Bronchial epithelial cell (primary cell): ENCODE measurements around the gene SUN1. TPM values are rescaled to one million over a fixed set of nuclear protein-coding genes. Genes with fewer than 3 reads are reported as not detected.

Source experiments
- DNase-seq: peaks from one replicate; pipeline ENCODE4 v3.0.0-alpha.2; 2010; ENCODE audit warnings: low read depth
- FAIRE-seq: peaks from 2 replicates; lab custom pipeline; 2011; peaks lifted over from hg19 to GRCh38; lab: Jason Lieb, UNC
- H3K27me3 ChIP-seq: 2 replicates; pipeline ENCODE4 v1.5.1; 2011; ENCODE audit warnings: low read length; ENCODE audit not compliant: control insufficient read depth, insufficient read depth
- H3K36me3 ChIP-seq: 2 replicates; pipeline ENCODE4 v1.5.1; 2011; ENCODE audit warnings: low read length; ENCODE audit not compliant: control insufficient read depth, insufficient read depth
- H3K4me3 ChIP-seq: 2 replicates; pipeline ENCODE4 v1.5.1; 2011; ENCODE audit warnings: mild to moderate bottlenecking, low read depth, low read length, control low read depth
- CTCF ChIP-seq: IDR thresholded peaks from 2 replicates; pipeline ENCODE4 v1.5.1; 2011; ENCODE audit warnings: mild to moderate bottlenecking, moderate library complexity, low read length, control low read depth, inconsistent platforms; ENCODE audit not compliant: insufficient read depth, severe bottlenecking
- total RNA-seq: library from RNA; depleted of rRNA; stranded (reverse); fragments of >200 nt; gene quantifications from 2 replicates; pipeline ENCODE4 v1.2.1, GENCODE V29; 2014

Gene SUN1
- total RNA-seq, 1 donor from 2014 or later, result 176 TPM

GRCh38 chr7:880450-880849 lies 48.2 kb downstream of the SUN1 start:
- Histone ChIP-seq H3K4me3 (no peak overlapping the region), H3K36me3 (peaks cover 7% of the 10 kb centered on the region), H3K27me3 (no peaks in the 10 kb centered on the region)
- FAIRE-seq, result no peak
- no peak for TF ChIP-seq CTCF
- no peak for DNase-seq

DNA sequence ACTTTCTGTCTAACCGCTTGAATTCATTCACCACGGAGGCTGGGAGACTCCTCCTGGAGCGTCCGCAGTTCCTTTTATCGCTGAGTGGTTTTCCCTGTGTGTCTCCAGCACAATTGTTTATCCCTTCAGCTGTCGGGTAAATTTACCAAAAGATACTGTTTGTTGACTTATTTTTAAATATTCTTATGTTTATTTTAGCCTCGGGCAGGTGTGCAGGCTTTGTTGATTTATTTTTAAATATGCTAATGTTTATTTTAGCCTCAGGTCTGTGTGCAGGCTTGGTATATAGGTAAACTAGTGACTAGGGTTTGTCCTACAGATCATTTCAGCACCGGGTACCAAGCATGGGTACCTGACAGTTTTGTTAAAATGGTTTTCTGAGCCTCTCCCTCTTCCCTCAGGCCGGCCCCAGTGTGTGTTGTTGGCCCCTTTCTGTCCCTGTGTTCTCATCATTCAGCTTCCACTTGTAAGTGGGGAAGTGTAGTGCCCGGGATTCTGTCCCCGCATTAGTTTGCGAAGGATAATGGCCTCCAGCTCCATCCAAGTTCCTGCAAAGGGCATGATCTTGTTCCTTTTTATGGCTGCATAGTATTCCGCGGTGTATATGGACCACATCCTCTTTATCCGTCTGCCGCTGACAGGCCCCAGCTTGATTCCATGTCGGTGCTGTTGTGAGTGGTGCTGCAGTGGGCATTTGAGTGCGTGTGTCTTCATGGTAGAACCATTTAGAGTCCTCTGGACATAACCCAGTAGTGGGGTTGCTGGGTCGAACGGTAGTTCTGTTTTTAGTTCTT lies 49.4 kb downstream of the SUN1 start:
- peak; percentile 55 for FAIRE-seq
- no peak for DNase-seq
- H3K4me3 ChIP-seq, result no peak overlapping the region
- peaks cover 12% of the 10 kb centered on the region for H3K36me3 ChIP-seq
- no peaks in the 10 kb centered on the region for H3K27me3 ChIP-seq
- no peak for TF ChIP-seq CTCF

GRCh38 chr7:882336-883035 lies 50.2 kb downstream of the SUN1 start:
- no peak for FAIRE-seq
- H3K4me3 ChIP-seq, result no peak overlapping the region
- H3K36me3 ChIP-seq, result peaks cover 20% of the 10 kb centered on the region
- DNase-seq, result no peak
- no peaks in the 10 kb centered on the region for H3K27me3 ChIP-seq
- no peak for TF ChIP-seq CTCF

DNA sequence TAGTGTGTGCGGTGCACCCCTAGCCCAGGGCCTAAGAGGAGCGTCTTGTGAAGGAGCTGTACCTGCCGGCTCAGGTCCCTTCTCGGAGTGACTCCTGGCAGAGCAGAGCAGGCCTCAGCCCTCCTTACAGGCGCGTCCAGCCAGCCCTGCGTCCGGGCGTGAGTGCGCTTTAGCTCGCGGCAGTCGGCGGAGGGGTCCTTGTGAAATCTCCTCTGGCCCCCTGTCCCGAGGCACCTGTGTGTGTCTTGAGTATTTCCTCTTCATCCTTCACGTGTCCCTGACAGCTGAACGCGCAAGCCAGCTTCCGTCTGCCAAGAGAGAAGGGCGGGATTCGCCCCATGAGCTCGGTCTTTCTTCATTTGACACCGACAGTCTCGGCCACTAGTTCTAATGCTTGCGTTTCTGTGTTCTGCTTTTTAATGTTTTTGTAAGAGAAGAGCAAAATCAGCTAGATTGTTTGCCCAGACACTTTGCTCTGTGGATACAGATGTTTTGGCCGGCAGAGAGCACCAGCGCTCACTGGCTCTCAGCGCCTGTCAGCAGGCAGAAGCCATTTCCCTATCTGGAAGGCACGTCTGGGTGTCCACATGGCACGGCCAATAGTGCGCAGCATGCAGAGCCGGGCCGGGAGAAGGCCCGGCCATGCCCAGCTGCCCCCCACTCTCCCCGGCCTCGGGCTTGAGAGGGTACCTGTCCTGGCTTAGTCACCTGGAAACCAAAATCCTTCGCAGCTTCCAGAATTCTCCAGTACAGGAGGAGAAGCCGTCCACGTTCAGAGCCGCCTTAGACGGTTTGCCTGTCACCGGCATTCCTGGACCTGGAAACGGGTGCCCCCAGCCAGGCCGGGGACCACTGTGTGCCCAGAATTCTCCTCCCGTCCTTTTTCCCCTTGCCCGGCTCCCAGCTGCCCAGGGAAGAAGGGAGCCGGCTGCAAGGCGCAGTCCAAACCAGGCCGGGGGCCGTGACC lies 51.1 kb downstream of the SUN1 start:
- FAIRE-seq, result no peak
- Histone ChIP-seq H3K36me3 (peaks cover 28% of the 10 kb centered on the region), H3K27me3 (no peaks in the 10 kb centered on the region), H3K4me3 (no peak overlapping the region)
- DNase-seq, result no peak
- TF ChIP-seq CTCF, result peak; percentile 13

DNA sequence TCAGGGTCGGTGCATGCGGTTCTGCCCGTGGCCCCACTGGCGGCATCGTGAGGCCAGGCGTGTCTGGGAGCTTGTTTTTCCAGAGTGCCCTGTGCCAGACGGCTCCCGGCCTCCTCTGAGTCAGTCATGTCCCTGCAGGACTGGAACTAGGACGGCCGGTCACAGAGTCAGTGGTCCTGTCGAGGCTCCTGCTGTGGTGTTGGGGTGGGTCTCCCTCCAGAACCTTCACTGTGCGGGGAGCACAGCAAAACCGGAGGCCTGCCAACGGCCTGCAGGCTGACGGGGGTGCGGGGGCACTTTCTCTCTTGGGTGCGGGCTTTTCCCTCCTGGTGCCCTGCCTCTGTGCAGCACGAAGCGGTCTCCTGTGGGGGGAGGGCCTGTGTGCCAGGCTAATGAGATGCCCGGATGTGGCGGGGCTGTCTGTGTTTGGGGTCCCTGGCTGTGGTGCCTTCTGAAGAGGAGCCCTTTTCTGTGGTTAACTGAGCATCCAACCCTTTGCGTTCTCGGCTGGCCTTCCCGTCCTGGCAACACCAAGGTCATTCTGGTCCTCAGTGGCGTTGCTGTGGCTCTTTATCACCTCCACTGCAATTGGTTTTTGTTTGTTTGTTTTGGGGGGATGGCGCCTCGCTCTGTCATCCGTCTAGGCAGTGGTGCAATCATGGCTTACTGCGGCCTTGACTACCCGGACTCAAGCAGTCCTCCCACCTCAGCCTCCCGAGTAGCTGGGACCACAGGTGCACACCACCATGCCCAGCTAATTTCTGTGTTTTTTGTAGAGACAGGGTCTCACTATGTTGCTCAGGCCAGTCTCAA lies 52.1 kb downstream of the SUN1 start:
- DNase-seq (no peak), FAIRE-seq (no peak)
- Histone ChIP-seq H3K36me3 (peaks cover 30% of the 10 kb centered on the region), H3K4me3 (no peak overlapping the region), H3K27me3 (no peaks in the 10 kb centered on the region)
- no peak for TF ChIP-seq CTCF
